LNCaP clone FGC (cell line): ENCODE measurements around the gene NDUFA8.

Source experiments
- DNase-seq: peaks from one replicate; pipeline ENCODE4 v3.0.0-alpha.2; 2011; ENCODE audit warnings: low read depth
- H3K4me3 ChIP-seq: 2 replicates; pipeline ENCODE4 v1.5.1; 2011; ENCODE audit warnings: mild to moderate bottlenecking, low read depth, low read length, control low read depth
- TF ChIP-seq, protein P1 (sequence below): IDR thresholded peaks from 2 replicates; pipeline ENCODE4 v1.5.1; 2012; ENCODE audit warnings: mild to moderate bottlenecking; ENCODE audit not compliant: control insufficient read depth, insufficient read depth; ENCODE audit errors: extremely low read depth

NDUFA8 gene

DNA sequence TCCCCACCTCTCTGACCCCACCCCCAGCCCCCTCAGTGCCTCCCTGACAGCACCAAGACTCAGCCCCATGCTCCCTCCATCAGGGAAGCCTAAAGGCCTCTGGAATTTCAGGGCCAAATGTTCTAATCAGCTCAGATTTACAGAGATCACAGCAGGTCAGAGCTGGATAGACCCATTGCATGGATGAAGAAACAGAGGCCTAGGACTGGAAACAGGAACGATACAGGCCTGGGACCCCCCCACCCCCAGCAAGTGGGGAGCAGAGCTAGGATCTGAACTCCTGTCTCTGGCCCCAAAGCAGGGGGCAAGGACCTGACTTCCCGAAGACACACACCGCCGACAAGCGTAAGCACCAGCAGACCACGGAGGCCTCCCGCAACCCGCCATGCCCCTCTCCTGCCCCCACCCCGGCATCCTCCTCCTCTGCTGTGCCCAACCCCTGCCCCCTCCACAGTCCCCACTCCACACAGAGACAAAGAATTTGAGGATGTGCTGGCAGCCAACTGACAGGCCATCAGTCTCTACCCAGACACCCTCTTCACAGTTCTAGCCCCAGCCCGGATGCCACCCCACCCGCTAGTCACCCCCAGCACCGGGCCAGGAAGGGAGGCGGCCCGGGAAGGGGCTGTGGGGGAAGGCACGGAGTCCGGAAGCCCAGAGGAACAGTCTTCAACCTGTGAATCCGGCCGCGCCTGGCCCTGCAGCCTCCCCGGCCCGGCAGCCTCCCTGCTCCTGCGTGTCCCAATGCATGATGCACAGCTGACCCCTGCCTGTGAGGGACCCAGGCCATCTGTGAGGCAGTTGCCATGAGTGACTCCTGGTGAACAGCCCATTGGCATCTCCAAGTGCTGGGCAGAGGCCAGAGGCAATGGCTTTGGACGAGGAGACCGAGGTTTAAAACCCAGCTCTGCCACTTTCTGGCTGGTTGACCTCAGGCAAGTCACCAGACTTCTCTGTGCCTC lies 31.3 kb downstream of the NDUFA8 start:
- no peak overlapping the region for H3K4me3 ChIP-seq
- DNase-seq = no peak
- TF ChIP-seq, protein P1, sequence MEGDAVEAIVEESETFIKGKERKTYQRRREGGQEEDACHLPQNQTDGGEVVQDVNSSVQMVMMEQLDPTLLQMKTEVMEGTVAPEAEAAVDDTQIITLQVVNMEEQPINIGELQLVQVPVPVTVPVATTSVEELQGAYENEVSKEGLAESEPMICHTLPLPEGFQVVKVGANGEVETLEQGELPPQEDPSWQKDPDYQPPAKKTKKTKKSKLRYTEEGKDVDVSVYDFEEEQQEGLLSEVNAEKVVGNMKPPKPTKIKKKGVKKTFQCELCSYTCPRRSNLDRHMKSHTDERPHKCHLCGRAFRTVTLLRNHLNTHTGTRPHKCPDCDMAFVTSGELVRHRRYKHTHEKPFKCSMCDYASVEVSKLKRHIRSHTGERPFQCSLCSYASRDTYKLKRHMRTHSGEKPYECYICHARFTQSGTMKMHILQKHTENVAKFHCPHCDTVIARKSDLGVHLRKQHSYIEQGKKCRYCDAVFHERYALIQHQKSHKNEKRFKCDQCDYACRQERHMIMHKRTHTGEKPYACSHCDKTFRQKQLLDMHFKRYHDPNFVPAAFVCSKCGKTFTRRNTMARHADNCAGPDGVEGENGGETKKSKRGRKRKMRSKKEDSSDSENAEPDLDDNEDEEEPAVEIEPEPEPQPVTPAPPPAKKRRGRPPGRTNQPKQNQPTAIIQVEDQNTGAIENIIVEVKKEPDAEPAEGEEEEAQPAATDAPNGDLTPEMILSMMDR = no peak

DNA sequence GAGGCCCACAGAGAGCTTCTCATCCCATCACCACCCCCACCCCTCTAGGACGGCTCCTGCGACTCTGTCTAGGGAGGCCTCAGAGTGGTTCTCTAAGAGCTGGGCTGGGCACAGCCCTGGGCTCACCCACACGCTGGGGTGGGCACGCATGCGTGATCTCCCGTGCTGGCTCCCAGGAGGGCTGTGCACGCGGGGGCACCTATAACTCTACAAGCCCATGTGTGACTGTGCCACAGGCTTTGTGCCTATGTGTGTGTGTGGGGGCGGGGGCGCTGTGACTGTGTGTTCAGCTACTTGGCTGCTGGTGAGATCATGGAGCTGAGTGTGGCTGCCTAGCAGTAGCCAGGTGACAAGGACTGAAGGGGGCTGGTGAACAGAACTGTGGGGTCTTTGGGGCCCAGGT lies 32.2 kb downstream of the NDUFA8 start:
- no peak overlapping the region for H3K4me3 ChIP-seq
- no peak for DNase-seq
- TF ChIP-seq, protein P1 = no peak

DNA sequence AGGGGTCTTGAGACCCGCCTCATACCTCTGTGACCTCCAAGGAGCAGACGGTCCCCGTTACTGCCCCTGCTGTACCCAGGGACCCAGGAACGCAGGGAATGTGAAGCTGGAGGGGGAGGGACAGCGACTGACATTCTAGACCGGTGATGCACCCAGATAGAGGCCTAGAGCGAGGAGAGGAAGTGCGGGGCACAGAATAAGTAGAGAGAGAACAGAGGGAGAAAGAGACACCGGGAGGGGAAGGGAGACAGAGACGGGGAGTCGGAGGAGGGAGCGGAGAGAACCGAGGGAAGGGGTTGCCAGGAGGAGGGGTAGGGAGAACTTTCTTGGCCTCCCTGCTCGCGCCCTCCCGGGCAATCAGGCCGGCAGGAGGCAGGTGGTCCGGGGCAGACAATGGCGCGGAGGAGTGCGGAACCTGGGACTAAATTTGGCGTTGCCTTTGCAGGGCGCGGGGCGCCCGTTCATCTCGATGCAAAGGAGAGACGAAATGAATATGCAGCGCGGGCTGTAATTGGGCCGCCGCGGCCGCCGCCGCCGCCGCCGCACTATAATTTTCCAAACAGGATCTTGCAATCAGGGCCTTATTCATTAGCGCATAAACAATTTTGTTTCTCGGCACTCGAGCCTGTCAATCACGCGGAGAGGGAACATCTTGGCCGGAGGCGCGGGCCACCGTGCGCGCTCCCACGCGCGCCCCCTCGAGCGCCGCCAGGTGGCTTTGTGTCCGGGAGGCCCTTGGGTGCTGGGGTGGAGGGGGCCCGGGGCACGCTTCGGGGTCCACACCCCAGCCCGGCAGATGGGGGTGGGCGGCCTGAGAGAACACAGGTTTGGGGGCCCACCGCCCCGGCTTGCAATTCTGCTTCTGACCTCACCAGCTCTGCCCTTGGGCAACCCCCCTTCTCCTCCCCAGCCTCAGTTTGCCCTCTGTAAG lies 33.0 kb downstream of the NDUFA8 start:
- DNase-seq = no peak
- TF ChIP-seq, protein P1 = no peak
- no peak overlapping the region for H3K4me3 ChIP-seq

DNA sequence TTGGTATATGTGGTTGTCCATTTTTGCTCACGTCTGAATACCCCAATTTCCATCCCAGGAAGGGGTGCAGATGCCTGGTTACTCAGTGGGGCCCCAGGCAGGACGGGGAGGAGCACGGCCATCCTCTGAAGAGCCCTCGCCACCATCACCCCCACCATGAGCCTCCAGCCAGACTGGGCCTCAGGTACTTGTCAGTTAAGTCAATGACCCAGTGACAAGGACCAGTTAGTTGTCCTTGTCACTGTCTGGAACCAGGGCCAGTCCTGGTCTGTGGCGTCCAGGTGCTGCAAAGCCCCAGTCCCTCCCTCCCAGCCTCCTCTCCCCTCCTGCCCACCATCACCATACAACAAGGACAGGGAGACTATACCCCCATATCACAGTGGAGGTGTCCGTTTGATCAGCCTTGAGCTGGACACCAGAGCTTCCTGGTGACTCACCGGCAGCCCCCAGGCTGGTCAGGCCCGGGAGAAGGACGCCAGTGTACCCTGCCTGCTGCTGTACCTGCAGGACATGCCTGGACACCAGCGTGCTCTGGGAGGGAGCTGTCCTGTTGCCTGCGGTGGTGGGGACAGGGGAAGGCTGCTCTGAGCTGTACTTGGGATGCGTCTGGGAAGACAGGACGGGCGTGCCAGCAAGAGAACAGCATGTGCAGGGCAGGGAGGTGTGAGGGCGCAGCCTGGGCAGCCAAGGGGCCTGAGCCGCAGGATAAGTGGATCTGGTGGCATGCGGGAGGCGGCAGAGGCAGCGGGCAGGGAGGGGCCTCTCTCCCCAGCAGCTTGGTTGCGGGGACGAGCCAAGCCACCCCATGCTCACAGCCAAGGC lies 33.9 kb downstream of the NDUFA8 start:
- H3K4me3 ChIP-seq = no peak overlapping the region
- TF ChIP-seq, protein P1 = no peak
- no peak for DNase-seq

DNA sequence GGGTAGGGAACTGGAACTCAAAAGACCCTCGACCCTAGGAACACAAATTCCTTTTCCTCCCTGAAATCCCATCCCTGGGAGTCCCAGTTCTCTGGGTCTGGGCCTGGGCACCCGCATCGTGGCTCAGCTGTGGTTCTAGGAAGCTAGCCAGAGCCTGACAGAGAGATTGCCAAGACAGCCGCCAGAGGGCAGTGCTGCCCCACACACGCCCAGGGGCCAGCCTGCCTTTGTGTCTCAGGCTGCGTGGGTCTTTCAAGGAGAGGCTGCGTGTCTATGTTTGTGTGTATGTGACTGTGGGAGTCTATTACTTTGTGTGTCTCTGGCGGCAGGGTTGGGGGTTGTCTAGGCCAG lies 34.4 kb downstream of the NDUFA8 start:
- TF ChIP-seq, protein P1 = peak; percentile 95
- no peak overlapping the region for H3K4me3 ChIP-seq
- peak; percentile 32 for DNase-seq

DNA sequence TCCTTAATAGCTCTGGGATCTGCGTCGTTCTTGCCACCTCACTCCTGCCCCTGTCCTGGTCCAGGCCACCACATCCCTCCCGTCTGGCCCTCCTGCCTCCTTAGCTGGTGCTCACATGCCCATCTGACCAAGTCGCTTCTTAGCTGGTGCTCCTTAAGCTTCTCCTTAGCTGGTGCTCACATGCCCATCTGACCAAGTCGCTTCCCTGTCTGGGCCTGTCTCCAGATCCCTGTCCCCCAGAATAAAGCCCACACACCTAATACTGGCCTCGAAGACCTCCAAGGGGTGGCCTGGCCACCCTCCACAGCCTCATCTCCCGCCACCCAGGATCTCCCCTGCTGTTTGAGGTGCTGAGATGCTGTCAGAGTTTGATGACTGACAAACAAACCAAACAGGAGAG lies 35.1 kb downstream of the NDUFA8 start:
- DNase-seq = no peak
- no peak overlapping the region for H3K4me3 ChIP-seq
- TF ChIP-seq, protein P1 = no peak
